B cell (primary cell): ENCODE measurements around the gene MAU2. TPM values are rescaled to one million over a fixed set of nuclear protein-coding genes. Genes with fewer than 3 reads are reported as not detected.
"Not testable (repeated sequence)": the region's sequence is repeated elsewhere in the genome, so short reads cannot be mapped to it uniquely, and the experiment has no call there.

Experiments used
- ATAC-seq: fragments of 200-7000 bp; cut with Tn5 transposase; one replicate; pipeline ENCODE4 v1.10.0; 2021; ENCODE audit warnings: low read depth, mild to moderate bottlenecking, moderate number of reproducible peaks, moderate library complexity
- CTCF ChIA-PET: fragments of 350-600 bp; sonication (Branson Sonifier 250); formaldehyde crosslinking; loops from one replicate; lab custom pipeline; 2021; ENCODE audit warnings: antibody characterized with exemption, inconsistent platforms; lab: Charles Lee
- POLR2A ChIA-PET: fragments of 350-600 bp; sonication (Branson Sonifier 250); formaldehyde crosslinking; loops from one replicate; lab custom pipeline; 2021; ENCODE audit warnings: antibody characterized with exemption; lab: Charles Lee
- DNase-seq: peaks from one replicate; pipeline ENCODE4 v3.0.0; 2013
- H2AFZ ChIP-seq: 2 replicates; pipeline ENCODE4 v1.6.1; 2012; ENCODE audit warnings: mild to moderate bottlenecking, low read depth, low read length; ENCODE audit not compliant: insufficient read depth, poor library complexity, severe bottlenecking
- H3K27ac ChIP-seq, 2 donors: 1 replicate in 1 of 2; 2 replicates in 1 of 2; pipeline ENCODE4 v1.5.1; 2012 to 2013; ENCODE audit warnings: low read length in 2 of 2, mild to moderate bottlenecking in 2 of 2, moderate library complexity in 1 of 2
- H3K27me3 ChIP-seq, 4 experiments: fragments of 200-600 bp in 1 of 4; sonication (generic) in 1 of 4; replicated peaks in 1 of 4; 1 replicate in 2 of 4; 2 replicates in 2 of 4; pipeline versions ENCODE4 v1.6.1 to v1.7.0; 2013 to 2016; ENCODE audit warnings: low read length in 3 of 4, mild to moderate bottlenecking in 2 of 4, mixed read lengths in 1 of 4, moderate library complexity in 1 of 4; ENCODE audit not compliant: insufficient read depth in 4 of 4, control insufficient read depth in 3 of 4; ENCODE audit errors: control extremely low read depth in 1 of 4
- H3K36me3 ChIP-seq, 2 experiments: replicated peaks in 1 of 2; 1 replicate in 1 of 2; 2 replicates in 1 of 2; pipeline versions ENCODE4 v1.6.1 to v1.7.1; 2013; ENCODE audit warnings: low read length in 1 of 2; ENCODE audit not compliant: insufficient read depth in 2 of 2, control insufficient read depth in 1 of 2; ENCODE audit errors: control extremely low read depth in 1 of 2, extremely low read depth in 1 of 2
- H3K4me1 ChIP-seq, 2 donors: fragments of 200-600 bp in 1 of 2; sonication (generic) in 1 of 2; 1 replicate in 1 of 2; 2 replicates in 1 of 2; pipeline versions ENCODE4 v1.5.1 to v1.6.1; 2013 to 2017; ENCODE audit warnings: low read length in 2 of 2; ENCODE audit not compliant: control insufficient read depth in 2 of 2, insufficient read depth in 2 of 2
- H3K4me2 ChIP-seq: replicated peaks from 2 replicates; pipeline ENCODE3; 2012; ENCODE audit warnings: mild to moderate bottlenecking, low read depth, low read length; ENCODE audit not compliant: poor library complexity, severe bottlenecking
- H3K4me3 ChIP-seq, 5 experiments: fragments of 200-600 bp in 1 of 5; sonication (generic) in 1 of 5; 1 replicate in 3 of 5; 2 replicates in 2 of 5; pipeline versions ENCODE4 v1.5.1 to v1.7.0; 2011 to 2016; ENCODE audit warnings: low read length in 4 of 5, mild to moderate bottlenecking in 4 of 5, low read depth in 2 of 5, control low read depth in 1 of 5, moderate library complexity in 1 of 5; ENCODE audit not compliant: insufficient read depth in 1 of 5; ENCODE audit errors: control extremely low read depth in 1 of 5, extremely low read depth in 1 of 5
- H3K79me2 ChIP-seq: fragments of 200-600 bp; sonication (generic); one replicate; pipeline ENCODE4 v1.6.0; 2016; ENCODE audit warnings: low read length; ENCODE audit not compliant: control insufficient read depth, insufficient read depth
- H3K9ac ChIP-seq: fragments of 200-600 bp; sonication (generic); 2 replicates; pipeline ENCODE4 v1.6.1; 2017; ENCODE audit warnings: mild to moderate bottlenecking, low read length, moderate library complexity
- H3K9me3 ChIP-seq, 3 donors: one replicate each; pipeline versions ENCODE4 v1.6.1 to v1.7.1; 2013; ENCODE audit warnings: low read length in 2 of 3; ENCODE audit not compliant: control insufficient read depth in 2 of 3, insufficient read depth in 1 of 3; ENCODE audit errors: control extremely low read depth in 1 of 3
- H4K20me1 ChIP-seq: 2 replicates; pipeline ENCODE4 v1.6.0; 2012; ENCODE audit warnings: mild to moderate bottlenecking, low read length; ENCODE audit not compliant: insufficient read depth, control insufficient read depth, poor library complexity, severe bottlenecking
- H3K27ac Mint-ChIP-seq: one replicate; pipeline ENCODE4 v1.8.0; 2021; ENCODE audit warnings: mixed read lengths
- H3K27me3 Mint-ChIP-seq: one replicate; pipeline ENCODE4 v1.8.0; 2021; ENCODE audit warnings: mixed read lengths
- H3K4me1 Mint-ChIP-seq: one replicate; pipeline ENCODE4 v1.8.0; 2021; ENCODE audit warnings: mixed read lengths
- H3K4me3 Mint-ChIP-seq: one replicate; pipeline ENCODE4 v1.8.0; 2021; ENCODE audit warnings: mixed read lengths
- H3K9me3 Mint-ChIP-seq: one replicate; pipeline ENCODE4 v1.8.0; 2022; ENCODE audit warnings: mixed read lengths; ENCODE audit not compliant: insufficient read depth
- CTCF ChIP-seq: fragments of 200-600 bp; IDR thresholded peaks from one replicate; pipeline ENCODE4 v1.8.0; 2022; ENCODE audit warnings: antibody characterized with exemption, mild to moderate bottlenecking
- EZH2 ChIP-seq: IDR thresholded peaks from 2 replicates; pipeline ENCODE4 v1.6.1; 2012; ENCODE audit warnings: borderline replicate concordance, low read depth, mild to moderate bottlenecking, moderate library complexity, low read length; ENCODE audit not compliant: insufficient read depth, poor library complexity, severe bottlenecking
- WGBS: methylation state at CpG from one replicate; pipeline ENCODE4 v1.1.5; 2013; ENCODE audit warnings: missing lambda C conversion rate; ENCODE audit not compliant: insufficient coverage; 5-methylcytosine and 5-hydroxymethylcytosine counted together
- intact Hi-C: fragments of 100-400 bp; cut with micrococcal nuclease; formaldehyde crosslinking; loops from one replicate; pipeline ENCODE4 v1.10.0; 2022
- polyA plus RNA-seq: library from polyadenylated mRNA; depleted of rRNA; stranded (reverse); fragments of >200 nt; gene quantifications from 2 replicates; pipeline ENCODE4 v1.2.3, GENCODE V29; 2012
- total RNA-seq, 2 donors: library from RNA; stranded (reverse); fragments of 120-200 nt in 1 of 2; gene quantifications; 1 replicate in 1 of 2; 2 replicates in 1 of 2; pipeline versions ENCODE4 v1.2.3 to v1.2.4, GENCODE V29; 2013 to 2022

Gene MAU2
- total and polyA plus RNA-seq, 2 donors (not counting 1 experiment from before 2014, with no cell fraction given), result 87.7 to 199 TPM

GRCh38 chr19:19380316-19380715, 59.7 kb downstream of the MAU2 start:
- H3K4me1 ChIP-seq, H3K4me1 Mint-ChIP-seq, H3K9me3 Mint-ChIP-seq, ATAC-seq, H3K27me3 Mint-ChIP-seq, H4K20me1 ChIP-seq, H3K9me3 ChIP-seq, POLR2A ChIA-PET, H3K9ac ChIP-seq, H2AFZ ChIP-seq, H3K27me3 ChIP-seq, DNase-seq, H3K79me2 ChIP-seq, H3K27ac ChIP-seq, H3K36me3 ChIP-seq, H3K4me3 ChIP-seq, H3K4me3 Mint-ChIP-seq, intact Hi-C loops, H3K27ac Mint-ChIP-seq, H3K4me2 ChIP-seq: not testable (repeated sequence)
- WGBS, result 97% methylated on average over 10 of the region's 12 CpGs
- CTCF ChIA-PET, result interaction anchor here (1.2 to 2.0 kb wide), 3 partner anchors 14 to 111 kb away, joined by 3 to 6 read pairs (median 5); no protein-coding TSS in a partner anchor

- peaks cover 10% of the 10 kb centered on the region for H3K4me1 Mint-ChIP-seq
- no peak overlapping the region for H3K4me3 Mint-ChIP-seq
- DNase-seq, result no peak
- POLR2A ChIA-PET, result no interaction called here
- no peak overlapping the region for H3K27ac ChIP-seq
- ATAC-seq, result no peak
- no peaks in the 10 kb centered on the region for H3K27me3 ChIP-seq
- H3K27me3 Mint-ChIP-seq, result no peaks in the 10 kb centered on the region
- peaks cover 8% of the 10 kb centered on the region for H3K79me2 ChIP-seq
- no peak overlapping the region for H3K9ac ChIP-seq
- H3K9me3 Mint-ChIP-seq, result no peaks in the 10 kb centered on the region
- no peak overlapping the region for H3K27ac Mint-ChIP-seq
- 91% methylated on average over 6 of the region's 11 CpGs for WGBS
- CTCF ChIA-PET, result interaction anchor here (1.4 kb wide), 1 partner anchor 110 kb away, joined by 5 read pairs; no protein-coding TSS in a partner anchor
- peaks cover 6 to 10% of the 10 kb centered on the region in 2 donors for H3K4me1 ChIP-seq
- no peaks in the 10 kb centered on the region for H3K9me3 ChIP-seq
- intact Hi-C loops, result no loop called here
- no peaks in the 10 kb centered on the region for H3K36me3 ChIP-seq
- no peak overlapping the region for H3K4me3 ChIP-seq
- no peak overlapping the region for H2AFZ ChIP-seq
- TF ChIP-seq EZH2 (no peak), CTCF (no peak)
- no peak overlapping the region for H3K4me2 ChIP-seq
- peaks cover 2% of the 10 kb centered on the region for H4K20me1 ChIP-seq
Observed at GRCh38 chr19:19381007-19381926, 60.6 kb downstream of the MAU2 start.
